GM21723 (cell line): Measurements from ENCODE around the gene ABL1.

Experiments
- ATAC-seq: cut with Tn5 transposase; IDR thresholded peaks from one replicate; pipeline ENCODE4 v1.9.1; 2021; ENCODE audit warnings: mild to moderate bottlenecking, moderate library complexity; ENCODE audit not compliant: unreplicated experiment

Gene ABL1

DNA sequence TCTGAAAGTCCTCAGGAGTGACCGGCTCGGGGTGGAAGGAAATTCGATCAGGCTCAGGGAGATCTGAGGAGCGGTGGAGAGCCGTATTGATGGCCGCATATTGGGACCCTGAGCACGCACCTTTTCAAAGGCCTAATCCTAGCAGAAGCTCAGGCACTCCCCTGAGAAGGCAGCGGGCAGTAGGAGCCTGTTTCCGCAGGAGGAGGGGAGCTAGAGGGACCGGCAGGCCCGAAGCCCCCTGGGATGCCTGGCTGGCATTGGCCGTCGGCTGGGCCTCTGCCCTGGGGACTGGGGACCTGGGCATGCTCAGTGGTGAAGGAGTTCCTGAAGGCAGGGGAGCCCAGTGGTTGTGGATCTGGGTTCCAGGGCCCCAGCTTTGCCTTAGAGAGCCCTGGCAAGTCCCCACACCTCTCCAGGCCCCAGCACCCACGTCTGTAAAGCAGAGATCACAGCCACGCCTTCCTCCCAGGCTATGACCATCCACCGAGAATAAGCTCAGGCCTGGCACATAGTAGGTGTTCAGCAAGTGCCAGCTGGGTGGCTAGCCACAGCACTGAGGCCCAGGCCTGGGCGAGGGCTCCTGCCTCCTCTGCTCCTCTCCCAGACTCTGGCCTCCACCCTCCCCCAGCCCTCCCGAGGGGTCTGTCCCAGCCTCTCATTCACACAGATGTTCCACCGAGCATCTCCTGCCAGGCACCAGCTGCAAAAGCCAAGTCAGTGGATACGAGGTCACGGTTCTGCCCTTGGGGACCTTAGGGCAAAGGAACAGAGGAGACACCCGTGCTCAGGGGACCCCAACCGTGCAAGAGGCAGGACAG is 78.8 kb downstream of the ABL1 start:
- ATAC-seq: no peak

DNA sequence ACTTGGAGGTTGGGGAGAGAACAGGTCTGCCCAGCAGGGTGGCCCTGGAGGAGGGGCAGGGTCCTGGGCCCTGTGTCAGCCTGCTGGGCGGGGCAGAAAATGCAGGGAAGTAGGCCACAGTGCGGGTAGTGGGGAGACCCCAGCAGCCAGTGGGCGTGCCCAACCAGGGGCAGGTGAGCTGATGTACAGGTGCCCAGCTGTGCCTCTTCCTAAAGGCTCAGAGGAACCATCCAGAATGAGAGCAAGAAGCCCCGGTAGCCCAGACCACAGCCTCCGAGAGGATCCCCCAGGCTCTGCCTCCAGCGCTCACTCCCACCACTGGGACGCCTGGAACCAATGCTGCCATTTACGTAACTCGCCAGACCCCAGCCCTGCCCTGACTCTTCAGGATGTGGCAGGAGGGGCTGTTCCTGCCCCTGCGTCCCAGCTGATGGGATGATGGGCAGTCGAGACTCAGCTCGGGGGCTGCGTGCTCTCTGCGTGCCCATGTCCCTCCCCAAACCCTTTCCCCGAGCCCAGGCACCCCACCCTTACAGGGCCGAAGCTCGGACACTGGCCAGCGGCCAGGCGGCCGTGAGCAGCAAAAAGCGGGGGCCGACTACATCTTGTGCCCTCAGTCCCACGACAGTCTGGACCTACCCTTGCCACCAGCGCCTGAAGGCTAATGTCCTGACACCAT is 79.5 kb downstream of the ABL1 start:
- ATAC-seq: no peak

DNA sequence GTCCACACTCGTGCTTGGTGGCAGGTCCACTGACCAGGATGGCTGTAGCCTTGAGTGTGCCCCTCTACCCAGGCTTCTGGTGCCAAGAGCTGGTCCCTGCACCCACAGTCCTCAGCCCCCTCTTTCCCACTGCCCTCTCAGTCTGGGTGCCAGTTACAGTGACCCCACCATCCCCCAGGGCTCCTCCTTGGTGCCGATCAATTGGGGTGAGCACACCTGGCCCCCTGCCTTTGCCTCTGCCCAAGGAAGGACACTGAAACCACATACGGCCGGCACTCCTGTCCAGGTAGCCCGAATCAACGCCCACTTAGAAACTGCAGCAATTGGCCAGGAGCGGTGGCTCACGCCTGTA is 80.0 kb downstream of the ABL1 start:
- ATAC-seq: no peak

DNA sequence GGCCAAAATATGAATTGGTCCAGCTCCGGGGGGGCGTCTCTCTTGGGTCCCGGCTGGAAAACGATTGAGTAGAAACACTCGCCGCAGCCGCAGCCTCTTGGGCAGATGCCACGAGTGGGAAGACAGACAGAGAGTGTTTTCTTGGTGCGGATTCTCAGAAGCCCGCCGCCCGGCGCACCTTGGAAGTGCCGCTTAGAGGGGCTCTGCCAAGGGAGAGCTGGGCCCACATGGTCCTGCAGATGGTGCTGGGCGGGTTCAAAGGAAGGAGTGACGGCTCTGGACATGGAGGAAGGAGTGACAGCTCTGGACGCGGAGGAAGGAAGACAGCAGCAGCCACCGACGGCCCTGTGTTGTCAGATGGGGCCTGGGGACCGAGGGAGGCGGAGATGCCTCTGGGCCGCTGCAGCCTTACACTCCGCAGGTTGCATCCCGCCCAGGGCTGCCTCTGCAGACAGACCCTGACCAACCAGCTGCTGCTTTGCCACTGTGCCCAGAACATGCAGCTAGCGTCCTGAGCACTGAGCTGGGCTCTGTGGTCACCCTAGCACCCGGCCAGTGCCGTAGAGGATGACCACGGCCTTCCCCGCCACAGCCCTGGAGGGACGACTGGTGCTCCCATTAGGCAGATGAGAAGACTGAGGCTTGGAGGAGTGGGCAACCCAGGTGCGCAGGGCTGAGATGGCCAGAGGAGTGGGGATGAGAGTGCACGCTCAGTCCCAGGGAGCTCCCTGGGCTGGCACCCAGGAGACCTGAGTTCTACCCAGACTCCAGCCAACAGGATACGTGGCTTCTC is 82.3 kb downstream of the ABL1 start:
- no peak for ATAC-seq

DNA sequence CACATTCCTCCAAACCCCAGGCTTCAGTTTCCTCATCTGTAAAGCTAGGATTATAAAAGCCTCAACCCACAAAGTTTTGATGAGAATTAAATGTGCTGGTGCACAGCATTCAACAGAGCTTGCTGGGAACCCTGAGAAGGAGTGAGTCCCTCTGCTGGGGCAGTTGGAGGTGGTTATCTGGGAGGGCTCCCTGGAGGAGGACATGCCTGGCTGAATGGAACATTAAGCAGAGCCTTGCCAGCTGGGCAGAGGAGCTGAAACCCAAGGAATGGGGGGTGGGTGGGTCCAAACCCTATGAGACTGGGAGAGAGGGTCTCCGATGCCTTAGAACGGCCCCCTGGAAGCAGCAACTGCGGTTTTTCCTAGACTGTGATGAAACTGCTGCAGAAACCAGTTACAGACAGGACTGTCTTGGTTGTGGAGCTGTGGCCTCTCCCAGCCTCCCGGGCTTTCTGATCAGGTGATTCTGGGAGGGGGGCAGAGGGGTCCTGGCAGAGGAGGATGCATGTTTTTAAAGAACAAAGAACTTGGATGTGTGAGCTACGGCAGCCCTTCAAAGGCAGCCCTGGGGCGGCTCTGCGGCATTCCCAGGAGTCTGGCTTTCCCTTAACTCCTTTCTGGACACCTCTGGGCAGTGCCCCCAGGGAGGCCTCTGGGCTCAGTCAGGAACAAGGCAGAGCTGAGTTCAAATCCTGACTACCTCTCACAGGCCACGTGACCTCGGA is 83.2 kb downstream of the ABL1 start:
- no peak for ATAC-seq

DNA sequence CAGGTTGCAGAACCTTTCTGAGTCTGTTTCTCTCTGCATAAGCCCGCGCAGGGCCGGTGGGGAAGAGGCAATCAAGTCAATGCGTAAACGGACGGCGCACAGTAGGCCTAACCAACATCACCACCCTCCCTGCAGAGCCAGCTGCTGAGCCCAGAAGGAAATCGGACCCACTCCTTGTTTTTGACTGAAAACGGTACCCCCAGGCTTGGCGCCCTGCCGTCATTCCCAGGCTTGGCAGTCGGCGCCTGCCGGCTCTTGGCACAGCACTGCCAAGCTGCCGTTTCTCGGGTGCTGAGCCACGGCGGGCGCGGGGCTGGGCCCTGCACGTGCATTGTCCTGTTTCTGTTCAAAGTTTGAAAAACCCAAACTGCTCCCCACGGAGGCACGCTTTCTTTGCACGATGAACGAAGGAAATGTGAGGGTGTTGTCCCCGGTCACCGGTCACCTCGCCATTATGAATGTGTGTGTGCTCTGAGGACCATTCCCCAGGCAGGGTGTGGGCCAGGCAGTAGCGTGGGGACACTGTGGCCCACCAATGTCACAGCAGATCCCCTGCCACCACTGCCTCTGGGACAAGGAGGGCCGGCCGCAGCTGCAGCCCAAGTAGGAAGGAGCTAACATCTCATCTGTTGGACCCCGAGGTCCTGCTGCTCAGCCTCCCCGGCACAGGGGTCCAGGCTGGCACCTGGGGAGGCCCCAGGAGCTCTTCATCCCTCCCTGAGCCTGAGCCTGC is 83.9 kb downstream of the ABL1 start:
- no peak for ATAC-seq

DNA sequence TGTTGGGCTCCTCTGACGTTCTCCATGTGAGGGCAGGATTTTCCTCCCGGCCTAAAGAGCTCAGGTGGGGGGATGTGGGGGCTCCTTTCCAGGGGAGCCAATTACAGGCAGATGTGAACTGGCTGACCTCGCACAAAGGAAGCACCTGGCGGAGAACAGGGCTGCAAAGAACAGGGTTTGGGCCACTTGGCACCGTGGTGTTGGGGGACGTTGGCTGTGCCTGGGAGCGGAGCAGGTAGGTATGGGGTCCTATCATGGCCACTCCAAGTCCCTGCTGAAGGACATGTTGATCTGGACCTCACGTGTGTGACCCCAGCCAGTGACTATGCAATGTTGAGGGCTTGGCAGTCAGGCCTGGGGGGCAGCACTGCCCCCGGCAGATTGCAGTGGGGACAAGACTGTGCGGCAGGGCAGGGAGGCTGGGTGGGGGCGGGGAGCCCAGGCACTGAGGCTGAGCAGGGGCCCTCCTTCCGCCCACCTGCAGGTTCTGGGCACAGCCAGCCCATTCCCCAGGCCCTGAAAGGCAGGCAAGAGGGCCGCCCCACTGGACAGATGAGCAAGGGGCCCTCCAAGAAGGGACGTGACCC is 84.6 kb downstream of the ABL1 start:
- ATAC-seq: no peak

DNA sequence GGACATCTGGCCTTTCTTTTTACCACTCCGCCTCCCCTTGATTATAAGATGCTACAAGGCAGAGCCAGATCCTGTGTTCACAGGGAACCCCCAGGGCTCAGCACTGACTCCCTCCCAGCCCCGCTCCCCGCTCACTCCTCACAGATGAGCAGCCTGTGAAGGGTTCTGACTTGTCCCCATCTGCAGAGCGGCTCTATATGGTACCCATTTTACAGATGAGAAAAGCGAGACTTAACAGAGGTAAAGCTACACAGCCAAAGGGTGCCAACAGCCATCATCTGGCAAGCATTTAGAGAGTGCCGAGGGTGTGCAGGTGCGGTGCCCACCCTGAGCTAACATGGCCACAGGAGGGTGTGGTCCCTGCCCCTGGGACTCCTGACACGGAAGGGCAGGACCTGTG is 85.2 kb downstream of the ABL1 start:
- no peak for ATAC-seq

DNA sequence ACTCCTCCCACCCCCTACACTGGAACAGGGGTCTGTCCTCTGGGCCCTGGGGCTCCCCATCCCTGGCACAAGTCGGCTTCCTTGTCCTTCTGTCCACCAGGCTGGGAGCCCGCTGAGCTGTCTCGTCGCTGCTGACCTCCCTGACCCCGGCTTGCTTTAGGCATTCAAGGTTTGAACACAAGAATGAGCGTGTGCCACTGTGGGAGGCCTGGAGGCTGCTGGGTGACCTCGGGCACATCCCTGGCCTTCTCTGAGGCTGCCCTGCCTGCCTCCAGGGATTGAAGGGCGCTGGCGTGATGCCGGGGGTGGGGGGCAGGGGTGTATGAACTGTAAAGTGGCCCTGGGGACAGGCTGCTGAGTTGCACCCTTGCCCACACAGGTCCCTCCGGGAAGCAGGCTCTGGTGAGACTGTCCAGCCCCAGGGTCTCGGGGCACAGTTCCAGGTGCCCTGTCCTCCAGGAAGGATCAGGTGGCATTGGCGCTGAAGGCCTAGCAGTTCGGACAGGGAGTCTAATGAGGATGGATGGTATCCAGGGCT is 85.8 kb downstream of the ABL1 start:
- ATAC-seq: no peak

DNA sequence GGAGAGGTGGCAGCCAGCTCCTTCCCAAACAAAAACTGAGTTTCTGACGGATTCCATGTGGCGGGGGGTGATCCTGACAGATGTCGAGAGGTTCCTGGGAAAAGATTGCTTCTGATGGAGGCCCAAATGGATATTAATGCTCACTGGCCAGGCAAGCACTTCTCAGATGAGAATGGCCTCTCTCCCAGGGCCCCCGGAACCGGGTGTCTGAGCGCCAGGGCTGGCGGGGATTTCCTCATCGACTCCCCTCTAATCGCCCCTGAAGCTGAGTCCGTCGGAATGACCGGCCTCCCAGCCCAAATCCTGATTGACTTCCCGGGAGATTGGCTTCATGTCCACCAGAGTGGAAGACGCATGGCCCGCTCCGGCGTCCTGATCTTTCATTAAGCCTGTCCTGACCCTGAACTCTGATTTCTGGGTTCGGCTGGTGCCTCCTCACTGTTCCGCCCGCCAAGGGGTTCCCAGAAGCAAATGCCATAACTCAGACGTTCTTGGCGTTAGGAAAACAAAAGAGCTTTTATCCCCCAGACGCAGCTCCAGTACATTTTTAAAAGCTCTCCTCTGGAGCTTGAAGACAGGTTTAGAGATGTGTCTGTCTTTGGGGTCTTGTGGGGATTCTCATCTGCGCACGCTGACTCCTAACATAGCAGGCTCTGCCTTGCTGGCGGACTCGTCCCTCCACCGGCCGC is 86.4 kb downstream of the ABL1 start:
- ATAC-seq: no peak

DNA sequence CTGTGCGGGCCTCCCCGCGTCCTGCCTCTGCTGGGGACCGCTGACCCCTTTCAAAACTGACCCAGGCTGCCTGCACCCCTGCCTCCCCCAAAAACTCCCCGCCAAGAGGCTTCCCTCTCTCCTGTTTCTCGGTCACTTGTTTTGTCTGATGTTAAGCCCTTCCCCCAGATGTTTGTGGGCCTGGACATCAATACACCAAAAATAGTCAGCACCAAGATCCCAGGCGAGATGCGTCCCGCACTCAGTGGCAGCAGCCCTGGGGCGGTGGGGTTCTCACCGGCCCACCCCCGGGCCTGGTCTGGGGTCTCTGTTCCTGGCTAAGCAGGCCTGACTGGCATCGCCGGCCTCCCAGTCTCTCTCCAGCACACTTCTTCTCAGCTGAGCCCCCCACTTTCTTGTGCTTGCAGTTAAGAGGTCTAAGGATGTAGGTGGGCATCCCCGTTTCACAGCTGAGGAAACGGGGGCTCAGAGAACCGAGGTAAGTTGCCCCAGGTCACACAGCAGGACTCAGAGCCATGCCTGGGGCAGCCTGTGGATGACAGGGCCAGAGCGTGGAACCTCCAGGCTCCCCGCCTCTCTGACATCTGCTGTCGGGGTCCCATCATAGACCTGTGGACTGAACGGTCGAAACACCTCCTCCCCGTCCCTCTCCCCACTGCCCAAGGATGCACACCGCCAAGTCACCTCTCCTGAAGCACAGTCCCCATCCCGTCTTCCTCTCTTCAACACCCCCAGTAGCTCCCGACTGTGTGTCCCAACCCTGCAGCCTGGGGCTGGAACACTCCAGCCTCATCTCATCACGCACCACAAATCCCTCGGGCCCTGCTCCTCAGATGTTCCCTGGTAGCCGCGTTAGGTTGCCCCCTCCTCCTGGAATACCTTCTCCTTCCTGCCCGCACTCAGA is 87.2 kb downstream of the ABL1 start:
- no peak for ATAC-seq

DNA sequence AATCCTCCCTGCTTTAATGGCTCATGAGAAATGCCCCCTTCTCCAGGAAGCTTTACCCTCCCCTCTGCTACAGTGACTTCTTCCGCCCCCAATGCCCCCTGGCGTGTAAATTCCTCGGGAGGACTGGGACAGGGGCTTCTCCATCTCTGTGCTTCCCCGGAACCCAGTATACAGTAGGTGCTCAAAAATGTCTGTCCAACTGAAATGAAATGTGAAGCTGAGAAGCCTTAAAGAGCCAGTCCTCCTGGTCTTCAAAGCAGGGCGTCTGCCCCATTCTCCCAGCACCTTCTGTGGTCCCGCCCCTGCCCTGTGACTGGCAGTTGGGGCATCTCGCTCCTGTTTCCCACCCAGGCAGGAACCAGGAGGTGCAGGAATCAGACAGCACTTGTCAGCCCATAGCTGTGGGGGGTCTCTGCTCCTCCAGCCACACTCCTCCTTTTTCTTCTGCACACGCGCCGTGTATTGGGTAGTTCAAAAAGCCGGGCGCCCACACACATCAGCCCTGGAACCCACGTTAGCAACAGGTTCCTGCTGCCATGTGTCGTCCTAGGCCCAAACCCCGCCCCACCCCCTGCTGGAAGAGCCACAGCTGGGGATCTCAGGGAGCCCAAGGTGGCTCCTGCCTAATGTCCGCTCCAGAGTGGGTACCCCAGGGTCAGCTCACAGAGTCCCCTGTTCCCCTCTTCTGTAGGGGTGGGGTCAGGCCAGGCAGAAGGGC is 88.0 kb downstream of the ABL1 start:
- ATAC-seq: no peak

DNA sequence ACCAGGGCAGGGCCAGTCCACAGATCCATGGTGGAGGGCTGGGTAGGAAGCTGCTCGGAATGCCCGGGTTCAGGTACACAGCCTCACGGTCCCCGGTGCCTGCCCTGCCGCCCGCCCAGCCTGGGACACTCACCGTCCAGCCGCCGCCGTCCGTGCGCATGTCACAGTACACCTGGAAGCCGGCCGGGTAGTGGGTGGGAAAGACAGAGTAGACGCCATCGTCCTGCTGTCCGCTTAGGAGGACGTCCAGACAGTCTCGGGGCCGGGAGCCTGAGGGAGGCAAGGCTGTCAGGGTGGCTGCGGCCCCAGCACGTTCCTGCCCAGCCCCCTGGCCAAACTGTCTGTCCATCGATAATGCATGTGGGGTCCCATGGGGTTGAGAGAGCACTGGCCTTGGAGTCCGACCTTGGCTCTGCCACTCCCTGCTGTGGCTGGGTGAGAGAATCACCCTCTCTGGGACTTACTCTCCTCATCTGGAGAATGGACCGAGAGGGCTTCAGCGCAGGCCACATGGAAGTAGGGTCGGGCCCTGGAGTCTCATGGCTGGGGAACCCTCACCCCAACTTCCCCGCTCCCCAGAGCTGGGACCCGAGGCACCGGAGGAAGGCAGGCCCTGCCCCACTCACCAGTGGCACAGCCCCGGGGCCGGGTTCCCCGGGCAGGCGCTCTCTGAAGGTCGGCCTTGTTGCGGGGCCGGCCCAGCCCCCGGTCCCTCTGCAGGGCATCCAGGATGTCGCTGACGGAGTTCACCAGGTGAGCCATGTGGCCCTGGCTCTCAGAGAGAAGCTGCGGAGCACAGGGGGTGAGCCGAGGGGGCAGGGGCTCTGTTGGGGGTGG is 88.8 kb downstream of the ABL1 start:
- ATAC-seq: no peak

DNA sequence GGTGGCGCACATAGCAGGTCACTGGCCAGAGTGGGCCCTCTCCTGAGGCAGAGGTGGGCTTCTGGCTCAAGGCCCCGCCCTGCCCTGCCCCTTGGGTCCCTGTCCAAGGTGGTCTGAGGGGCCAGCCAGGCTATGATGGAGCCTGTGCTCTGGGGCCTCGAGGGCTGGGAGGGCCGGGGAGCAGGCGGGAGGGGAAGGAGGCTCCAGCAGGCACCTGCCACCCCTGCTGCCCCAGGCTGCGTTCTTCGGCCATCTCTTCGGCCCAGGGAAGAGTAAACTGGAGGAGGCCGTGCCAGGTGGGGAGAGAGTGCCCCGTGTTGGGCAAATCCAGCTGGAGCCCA is 89.4 kb downstream of the ABL1 start:
- no peak for ATAC-seq

DNA sequence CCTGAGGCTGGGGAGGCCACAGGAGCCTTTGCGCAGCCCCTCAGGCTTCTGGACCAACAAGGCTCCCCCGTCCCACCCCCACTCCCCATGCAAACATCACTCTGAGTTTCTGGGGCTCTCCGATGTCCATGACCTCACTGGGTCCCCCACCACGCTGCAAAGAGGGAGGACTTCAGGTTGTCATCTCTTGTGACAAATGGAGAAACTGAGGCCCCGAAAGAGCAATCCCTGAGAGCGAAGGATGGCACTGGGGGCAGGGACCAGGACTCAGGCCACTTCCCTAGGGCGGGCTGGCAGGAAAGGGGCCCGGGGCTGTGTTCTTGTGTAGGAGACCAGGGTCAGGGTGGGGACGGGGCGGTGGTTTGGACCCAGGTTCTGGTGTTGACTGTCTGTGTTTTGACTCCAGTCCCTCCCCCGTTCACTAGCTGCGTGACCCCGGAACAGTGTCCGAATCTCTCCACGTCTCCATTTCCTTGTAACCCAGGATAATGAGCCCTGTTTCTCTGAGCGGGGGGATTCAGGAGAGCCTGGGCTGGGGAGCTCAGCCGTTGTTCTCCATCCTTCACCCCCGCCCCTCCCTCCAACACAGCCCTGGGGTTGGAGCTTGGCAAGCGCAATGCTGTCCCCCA is 90.1 kb downstream of the ABL1 start:
- ATAC-seq: no peak

DNA sequence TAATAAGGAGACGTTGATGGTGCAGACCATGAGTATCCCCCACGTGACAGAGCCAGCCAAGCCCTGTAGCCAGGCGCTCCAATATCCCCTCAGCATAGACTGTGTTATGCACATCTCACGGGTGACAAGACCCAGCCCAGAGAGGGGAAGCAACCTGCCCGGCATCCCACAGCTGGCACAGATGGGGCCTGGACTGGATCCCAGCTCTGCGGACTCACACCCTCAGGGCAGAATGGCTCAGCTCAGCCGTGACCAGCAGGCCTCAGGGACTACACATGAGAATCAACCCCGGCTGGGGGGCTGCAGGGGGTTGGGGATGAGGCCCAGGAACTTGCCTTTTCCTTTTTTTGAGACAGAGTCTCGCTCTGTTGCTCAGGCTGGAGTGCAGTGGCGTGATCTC is 92.3 kb downstream of the ABL1 start:
- ATAC-seq: no peak
